HG02973 (cell line): ENCODE measurements around the gene RNF130.

Experiments
- ATAC-seq: cut with Tn5 transposase; IDR thresholded peaks from one replicate; pipeline ENCODE4 v1.9.1; 2021; ENCODE audit warnings: moderate library complexity; ENCODE audit not compliant: unreplicated experiment

Gene RNF130

GRCh38 chr5:180086816-180087399 is 15.3 kb upstream of the RNF130 start:
- ATAC-seq, result no peak

GRCh38 chr5:180085837-180086236 is 14.3 kb upstream of the RNF130 start:
- ATAC-seq, result no peak

- ATAC-seq, result no peak
Observed at GRCh38 chr5:180084638-180085561, 13.3 kb upstream of the RNF130 start.

- ATAC-seq, result no peak
Observed at GRCh38 chr5:180083529-180084060, 12.0 kb upstream of the RNF130 start.

- ATAC-seq, result no peak
Observed at GRCh38 chr5:180082633-180083420, 11.3 kb upstream of the RNF130 start.

GRCh38 chr5:180081481-180081880 is 9.9 kb upstream of the RNF130 start:
- ATAC-seq, result no peak

- no peak for ATAC-seq
Observed at GRCh38 chr5:180080486-180081280, 9.1 kb upstream of the RNF130 start.

GRCh38 chr5:180079702-180080466 is 8.3 kb upstream of the RNF130 start:
- ATAC-seq, result no peak

GRCh38 chr5:180078348-180078747 is 6.8 kb upstream of the RNF130 start:
- no peak for ATAC-seq

GRCh38 chr5:180077594-180078284 is 6.2 kb upstream of the RNF130 start:
- no peak for ATAC-seq

GRCh38 chr5:180075703-180076102 is 4.1 kb upstream of the RNF130 start:
- no peak for ATAC-seq

GRCh38 chr5:180074462-180074861 is 2.9 kb upstream of the RNF130 start:
- ATAC-seq, result no peak

GRCh38 chr5:180072556-180072955 is 997 bp upstream of the RNF130 start:
- no peak for ATAC-seq

- ATAC-seq, result no peak
Observed at GRCh38 chr5:180072256-180072548, 643 bp upstream of the RNF130 start.

GRCh38 chr5:180070756-180071530 is 616 bp downstream of the RNF130 start:
- no peak for ATAC-seq

- no peak for ATAC-seq
Observed at GRCh38 chr5:180069589-180070247, 1.8 kb downstream of the RNF130 start.

- no peak for ATAC-seq
Observed at GRCh38 chr5:180068519-180069090, 3.0 kb downstream of the RNF130 start.

GRCh38 chr5:180067986-180068385 is 3.6 kb downstream of the RNF130 start:
- ATAC-seq, result no peak
